NCI-H82 treated with DMSO at 0.1 percent for 48 hours (cell line): Measurements from ENCODE around the gene BCAS1.

Experiments
- DNase-seq: peaks from one replicate; lab custom pipeline; 2025; ENCODE audit not compliant: unreplicated experiment; lab: John Stamatoyannopoulos, UW

The BCAS1 gene

DNA sequence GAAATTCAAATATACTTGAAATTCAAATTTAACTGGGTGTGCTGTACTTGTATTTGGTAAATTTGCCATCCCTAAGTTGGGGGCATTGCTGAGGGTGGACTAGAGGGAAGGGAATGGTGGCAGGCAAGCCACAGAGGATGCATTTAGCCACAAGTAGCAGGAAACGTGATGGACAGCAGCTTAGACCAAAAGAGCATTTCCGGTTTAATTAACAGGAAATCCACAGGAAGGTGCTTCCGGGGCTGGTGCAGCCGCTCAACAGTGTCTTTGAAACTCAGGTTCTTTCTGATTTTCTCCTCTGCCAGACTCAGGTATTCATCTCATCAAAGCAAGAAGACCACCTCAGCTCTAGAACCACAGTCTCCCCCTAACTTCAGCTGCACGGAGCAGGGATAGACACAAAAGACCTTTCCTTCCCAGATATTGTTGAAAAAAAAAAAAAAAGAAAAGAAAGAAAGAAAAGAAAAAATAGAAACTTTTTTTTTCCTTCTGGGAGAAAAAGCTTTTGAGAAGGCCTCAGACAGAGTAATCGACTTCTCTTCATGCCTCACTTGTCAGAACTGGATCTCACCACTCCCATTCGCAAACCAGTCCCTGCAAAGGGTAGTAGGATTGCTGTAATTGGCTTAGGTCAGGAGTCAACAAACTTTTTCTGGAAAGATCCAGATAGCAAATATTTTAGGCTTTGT is 8.0 kb upstream of the BCAS1 start:
- DNase-seq = no peak

DNA sequence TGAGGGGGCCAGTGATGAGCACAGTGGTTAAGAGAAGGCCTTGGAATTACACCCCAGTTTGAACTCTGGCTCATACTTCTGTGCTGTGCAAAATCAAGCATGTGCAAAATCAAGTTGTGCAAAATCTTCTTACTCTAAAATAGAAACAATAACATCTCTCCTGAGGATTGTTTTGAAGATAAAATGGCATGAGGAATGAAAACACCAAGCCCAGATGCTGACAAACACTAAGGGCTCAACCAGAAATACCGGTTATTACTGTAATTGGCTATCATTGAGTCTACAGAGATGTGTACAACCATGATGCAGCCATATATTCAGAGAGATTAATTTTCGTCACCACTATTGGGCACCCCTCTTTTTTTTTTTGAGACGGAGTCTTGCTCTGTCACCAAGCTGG is 5.9 kb upstream of the BCAS1 start:
- no peak for DNase-seq

DNA sequence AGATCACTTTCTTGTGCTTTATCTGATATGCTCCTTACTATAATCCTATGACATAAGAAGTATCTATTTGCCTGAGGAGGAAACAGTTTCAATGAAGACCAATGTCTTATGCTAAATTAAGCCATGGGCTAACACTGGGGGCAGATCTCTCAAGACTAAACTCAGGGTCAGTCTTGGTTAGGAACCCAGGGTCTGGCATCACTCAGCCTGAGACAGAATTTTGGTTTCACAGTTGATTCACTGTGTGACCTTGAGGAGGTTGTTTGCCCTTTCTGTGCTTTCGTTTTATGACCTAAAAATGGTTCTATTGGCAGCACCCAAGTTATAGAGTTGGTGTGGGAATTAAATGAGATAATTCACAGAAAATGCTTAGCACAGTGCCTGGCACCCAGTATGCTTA is 4.9 kb upstream of the BCAS1 start:
- no peak for DNase-seq

DNA sequence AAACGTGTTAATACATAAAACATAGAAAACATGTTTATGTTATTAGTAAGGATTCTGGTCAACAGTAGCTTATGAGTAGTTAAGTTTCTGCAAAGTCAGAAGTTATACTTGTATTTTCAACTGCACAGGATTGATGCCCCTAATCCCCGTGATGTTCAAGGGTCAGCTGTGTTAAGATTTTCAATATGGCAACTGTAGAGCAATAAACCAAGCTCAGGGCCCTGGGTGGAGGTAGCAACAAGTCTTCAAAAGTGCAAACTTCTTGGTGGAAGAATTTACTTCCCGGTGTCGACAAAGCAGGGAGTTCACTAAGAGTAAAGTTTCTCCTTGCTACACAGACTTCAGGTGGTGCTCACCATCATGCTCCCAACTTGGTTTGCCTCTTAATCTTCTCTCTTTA is 4.1 kb upstream of the BCAS1 start:
- DNase-seq = no peak

DNA sequence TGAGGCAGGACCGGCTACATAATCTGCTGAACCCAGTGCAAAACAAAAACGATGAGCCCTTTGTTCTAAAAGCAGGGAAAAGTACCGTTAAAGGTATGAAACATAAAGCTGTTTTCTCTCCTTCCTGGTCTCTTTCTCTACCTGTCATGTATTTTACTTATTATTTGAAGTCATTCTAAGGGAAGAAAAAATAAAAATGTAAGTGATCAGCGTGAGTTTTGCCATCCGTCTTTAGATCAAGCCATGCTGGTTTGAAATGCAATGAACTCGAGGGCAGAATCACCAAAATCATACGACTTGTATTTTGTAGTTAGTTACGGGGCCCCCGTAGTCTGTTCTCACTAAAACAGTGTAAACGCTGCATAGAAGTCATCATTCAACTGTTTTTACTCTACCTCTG is 2.9 kb upstream of the BCAS1 start:
- no peak for DNase-seq

DNA sequence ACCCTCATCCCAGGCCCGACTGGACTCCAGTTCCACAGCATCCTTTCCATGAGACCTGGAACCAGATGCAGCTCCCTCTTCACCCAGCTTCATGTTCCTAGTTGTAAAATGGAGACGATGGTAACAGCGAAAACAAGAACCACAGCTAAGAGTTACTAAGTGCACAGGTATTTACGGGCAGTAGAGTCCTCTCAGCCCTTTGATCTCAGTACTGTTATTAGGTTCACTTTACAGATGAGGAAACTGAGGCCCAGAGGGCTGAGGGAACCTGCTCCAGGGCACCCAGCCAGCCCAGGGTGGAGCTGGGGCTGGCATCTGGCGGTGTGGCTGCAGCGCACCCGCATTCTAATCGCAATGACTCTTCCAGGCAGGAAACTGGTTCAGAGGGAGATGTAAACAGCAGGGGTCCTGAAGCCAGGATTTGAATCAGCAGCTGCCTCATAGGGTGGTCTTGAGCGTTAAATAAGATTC is 858 bp downstream of the BCAS1 start:
- no peak for DNase-seq

DNA sequence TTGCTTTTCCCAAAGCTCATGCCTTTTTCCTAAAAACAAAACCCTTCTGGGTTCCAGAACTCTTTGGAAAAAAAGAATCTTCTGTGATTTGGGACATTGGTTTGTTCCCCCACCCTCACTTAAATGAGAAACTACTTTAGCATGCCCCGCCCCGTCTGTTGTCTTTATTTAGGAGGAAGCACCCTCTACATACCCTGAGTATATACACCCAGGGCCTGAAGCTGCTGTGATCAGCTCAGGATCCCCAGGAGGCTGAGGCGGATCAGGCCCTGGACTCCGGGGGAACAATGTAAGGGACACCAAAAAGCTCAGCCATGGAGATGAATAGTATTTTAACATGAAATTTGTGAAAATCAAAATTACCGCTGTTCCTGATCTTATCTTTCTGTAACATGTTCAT is 1.4 kb downstream of the BCAS1 start:
- DNase-seq = no peak

DNA sequence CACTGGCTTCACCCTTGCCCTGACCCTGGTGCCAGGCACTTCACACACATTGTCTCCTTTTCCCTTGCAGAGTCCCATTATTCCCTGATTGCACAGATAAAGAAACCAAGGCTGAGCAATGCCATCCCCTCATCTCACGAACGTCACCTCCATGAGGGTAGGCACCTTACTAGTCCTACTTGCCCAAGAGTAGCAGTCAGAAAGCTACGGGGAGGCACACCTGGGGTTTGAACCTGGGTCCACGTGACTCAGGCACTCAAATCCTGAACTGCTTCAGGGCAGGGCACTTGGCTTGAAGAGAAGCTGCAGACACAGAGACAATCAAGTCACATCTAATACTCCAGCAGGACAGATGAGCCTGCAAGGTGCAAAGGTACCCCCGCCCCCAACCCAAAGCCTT is 1.9 kb downstream of the BCAS1 start:
- DNase-seq = no peak

DNA sequence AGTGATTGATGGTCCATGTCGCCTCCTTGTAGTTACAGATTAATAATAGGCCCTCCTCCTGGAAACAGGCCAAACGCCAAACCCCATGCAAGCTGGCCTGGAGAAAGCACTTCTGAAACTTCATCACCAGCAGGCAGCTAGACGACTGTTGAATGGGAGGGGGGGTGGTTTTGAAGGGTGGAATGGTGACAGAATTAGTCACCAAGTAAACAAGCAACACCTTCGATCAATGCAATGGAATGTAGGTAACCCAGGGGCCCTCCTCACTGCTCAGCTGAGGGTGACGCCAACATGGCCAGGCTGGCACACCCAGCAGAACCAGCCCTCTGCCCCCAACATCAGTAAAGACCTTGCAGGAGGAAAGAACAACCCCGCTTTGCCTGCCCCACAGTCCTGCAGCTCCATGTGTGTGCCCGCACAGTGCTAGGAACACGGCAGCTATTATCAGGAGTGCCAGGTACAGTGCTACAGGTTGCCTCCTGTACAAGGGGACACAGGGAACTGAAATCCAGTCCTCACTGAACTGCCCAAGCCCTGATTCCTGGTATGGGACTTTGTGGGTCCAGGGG is 2.7 kb downstream of the BCAS1 start:
- peak; percentile 91 for DNase-seq

DNA sequence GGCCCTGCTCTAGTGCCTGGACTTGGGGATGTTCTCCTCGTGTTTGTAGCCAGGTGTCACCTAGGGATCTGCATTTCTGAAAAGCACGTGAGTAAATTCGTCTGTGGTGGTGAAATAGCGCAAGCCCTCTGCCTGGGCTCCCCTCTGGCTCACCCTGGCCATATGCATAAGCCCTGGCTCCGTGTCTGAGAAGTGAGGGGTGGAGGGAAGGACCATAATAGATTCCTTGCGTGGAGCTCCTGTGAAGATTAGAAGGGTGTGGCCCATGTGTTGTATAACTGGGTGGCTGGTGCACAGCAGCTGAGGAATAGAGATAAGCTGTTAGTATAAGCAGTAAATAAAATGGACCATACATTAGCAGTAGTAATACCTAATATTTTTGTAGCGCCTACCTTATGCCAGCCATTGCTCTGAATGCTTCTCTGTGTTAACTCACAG is 4.8 kb downstream of the BCAS1 start:
- no peak for DNase-seq

DNA sequence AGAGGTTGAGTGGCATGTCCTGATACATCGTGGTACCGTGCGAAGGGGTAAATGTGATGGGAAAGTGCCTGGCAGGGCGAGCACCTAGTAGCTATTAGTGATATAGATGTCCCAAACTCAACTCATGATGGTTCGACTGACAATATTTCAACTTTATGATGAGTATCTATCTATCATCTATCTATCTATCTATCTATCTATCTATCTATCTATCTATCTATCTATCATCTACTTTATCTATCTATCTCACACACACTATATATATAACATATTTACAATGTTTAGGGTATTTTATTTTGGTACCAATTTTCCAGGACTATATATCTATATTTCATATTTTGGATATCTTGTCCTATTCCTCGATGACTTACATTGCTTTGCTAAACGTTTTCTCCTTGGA is 5.5 kb downstream of the BCAS1 start:
- no peak for DNase-seq

DNA sequence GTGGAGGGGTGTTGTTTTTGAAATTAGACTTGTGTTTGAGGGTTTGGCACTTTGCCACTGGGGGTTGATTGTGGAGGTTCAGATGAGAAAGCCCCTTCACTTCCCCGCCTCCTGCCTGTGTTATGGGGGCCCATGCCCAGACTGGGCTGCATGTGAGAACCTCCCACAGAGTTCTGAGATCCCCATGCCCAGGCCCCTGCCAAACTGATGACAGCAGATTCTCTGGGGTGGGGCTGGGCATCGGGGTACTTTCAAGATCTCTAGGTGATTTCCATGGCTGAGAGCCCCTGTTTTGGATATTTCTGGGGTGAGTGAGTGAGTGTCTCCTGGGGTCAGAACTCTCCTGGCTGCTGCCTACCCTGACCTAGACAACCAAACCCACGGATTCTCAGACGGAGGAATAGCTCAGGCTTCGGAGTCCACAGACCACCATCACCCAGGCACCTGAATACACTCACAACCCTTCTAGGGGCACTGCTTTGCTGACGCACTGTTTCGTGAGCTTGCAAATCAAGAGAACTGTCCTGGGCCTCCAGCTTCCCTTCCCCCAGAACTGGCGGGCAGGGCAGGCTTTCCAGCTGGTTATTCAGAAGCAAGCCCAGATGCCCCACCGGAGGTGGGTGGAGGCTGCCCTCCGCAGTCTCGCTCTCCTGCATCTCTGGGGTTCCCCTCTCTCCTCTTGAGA is 6.3 kb downstream of the BCAS1 start:
- DNase-seq = no peak

DNA sequence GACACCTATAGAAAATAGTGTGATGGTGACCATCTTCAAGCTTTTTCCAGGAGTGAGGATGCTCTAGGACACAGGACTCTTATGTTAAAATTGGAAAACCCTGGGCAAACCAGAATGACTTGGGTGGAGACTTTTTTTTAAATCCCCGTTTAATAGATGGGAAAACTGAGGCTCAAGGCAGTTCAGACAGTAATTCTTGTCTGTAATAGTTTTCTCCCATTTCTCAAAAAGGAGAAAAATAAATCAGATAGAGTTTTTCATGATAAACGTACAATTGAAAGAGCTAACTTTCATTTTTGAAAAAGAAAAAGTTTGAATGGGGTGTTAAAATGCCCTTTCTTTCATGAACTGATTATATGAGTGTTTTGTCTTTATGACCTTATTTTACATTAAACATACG is 6.8 kb downstream of the BCAS1 start:
- no peak for DNase-seq

DNA sequence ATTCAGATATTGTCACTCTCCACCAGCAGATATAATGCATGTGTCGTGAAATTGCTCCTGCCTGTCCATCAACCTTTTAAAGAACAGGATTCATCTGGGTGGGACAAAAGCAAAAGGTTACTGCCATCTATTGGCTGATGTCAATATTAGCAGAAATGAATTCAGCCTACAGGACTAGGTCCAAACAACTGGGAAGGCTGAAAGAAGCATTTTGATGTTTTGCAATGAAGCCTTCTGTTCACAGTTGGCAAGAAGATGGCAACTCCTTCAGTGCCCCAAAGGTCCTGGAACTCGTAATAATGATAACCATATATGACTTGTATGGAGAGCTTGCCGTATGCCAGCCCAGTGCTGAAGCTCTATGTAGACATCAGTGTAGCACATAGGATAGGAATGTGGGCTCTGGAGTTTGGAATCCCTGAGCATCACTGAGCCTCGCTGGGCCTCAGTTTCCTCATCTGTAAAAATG is 7.5 kb downstream of the BCAS1 start:
- DNase-seq = peak; percentile 55

DNA sequence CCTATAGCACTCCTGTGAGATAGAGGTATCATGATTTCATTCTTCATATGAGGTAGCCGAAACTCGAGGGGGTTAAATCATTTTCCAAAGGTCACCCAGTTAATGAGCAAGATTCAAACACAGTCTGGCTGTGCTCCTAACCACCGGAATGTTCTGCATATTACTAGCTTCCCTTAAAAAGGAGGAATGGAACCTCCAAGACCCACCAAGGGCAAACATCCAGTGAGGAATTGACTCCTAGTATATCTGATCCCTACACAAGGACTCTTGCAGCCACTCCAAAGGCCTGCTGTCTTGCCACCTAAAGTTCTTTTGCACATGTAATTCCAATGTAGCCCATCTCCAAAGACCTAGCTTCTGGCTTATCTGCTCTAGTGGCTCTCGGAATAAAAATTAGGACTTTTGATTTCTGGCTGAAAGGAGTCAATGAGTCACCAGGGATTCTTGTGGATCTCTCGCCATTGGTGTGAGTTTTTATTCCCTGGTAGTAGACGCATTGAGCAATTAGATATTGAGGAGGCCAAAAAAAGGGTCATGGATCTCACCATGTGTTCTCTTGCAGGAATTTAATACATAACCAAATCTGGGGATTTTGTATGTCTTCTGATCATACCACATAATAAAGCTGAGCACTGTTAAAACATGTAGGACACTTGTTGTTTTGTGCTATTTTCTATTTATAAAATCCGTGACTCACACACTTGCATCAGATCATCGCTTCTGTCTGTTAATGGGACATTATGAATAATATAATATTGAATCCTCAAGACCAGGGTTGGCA is 9.1 kb downstream of the BCAS1 start:
- no peak for DNase-seq

DNA sequence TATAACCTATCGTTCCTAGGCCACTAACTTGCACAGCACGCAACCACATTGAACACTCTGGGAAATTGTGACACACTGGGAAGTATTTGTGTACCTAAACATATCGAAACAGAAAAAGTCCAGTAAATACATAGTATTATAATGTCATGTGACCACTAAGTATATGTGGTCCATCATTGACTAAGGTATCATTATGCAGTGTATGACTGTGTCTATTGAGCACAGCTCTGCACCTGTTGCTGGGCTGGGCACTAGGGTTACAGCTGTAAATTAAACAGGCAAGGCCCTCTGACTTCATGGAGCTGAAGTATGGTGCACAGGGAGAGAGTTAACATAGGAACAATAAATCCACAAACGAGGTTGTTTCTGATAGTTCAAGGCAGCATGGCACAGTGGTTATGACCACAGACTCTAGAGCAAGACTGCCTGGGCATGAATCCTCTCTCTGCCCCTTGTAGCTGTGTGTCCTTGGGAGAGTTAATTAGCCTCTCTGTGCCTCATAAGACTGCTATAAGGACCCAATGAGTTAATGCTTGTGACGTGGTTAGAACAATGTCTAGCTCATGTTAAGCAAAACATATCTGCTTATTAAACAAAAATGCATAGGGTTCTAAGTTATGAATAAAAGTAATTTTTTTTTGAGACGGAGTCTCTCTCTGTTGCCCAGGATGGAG is 10.6 kb downstream of the BCAS1 start:
- DNase-seq = no peak

DNA sequence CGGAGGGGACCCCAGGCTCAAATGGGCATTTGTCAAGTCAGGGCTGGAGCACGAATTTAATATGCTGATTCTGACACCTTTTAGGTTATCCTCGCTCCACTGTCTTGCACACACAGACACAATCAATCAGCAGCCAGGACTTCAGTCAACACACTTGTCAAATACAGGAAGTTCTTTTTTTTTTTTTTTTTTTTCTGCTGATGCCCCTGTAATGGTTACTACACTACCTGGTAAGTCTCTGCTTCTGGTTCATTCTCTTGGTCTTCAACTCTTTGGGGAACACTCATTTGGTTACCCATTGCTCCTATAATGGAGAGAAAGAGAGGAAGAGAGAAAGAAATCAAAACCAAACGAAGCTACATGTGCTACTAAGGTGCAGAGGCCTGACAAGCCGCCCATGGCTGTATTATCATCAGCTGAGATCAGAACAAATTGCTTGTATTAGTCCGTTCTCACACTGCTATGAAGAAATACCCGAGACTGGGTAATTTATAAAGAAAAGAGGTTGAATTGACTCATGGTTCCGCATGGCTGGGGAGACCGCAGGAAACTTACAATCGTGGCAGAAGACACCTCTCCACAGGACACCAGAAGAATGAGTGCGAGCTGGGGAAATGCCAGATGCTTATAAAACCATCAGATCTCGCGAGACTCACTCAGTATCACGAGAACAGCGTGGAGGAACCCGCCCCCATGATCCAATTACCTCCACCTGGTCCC is 11.8 kb downstream of the BCAS1 start:
- DNase-seq = no peak

DNA sequence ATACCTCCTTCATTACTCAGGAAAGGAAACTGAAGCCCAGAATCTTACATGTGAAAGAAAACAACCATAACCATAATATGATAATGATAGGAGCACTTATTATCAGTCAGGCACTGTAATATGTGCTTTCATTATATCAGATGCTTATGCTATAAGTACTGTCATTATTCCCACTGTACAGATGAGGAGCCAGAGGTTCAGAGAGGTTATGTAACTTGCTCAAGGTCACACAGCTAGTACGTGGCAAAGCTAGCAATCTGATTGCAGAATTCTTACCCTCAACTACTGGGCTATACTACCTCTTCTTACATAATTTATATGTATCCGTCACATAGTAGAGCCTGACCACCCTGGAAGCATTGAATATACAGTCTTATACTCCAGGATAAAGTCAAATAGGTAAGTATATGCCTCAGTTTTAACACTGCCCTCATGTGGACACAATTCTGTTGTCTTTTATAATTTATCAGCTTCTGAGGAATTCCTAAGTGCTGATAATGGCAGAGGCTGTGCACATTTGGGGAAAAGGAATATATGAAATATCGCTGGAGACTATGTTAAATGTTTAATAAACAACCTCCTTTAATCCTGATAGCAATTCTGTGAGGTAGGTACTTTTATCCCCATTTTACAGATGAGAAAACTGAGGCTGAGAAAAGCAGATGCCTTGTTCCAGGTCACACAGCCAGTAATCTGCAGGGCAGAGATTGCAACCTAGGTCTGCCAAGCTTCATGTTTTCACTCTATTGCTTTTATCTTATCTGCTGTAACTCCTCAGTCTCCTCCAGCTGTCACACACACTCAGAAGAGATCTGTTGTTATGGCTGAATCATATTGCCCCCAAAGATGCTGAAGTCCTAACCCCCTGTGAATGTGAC is 13.4 kb downstream of the BCAS1 start:
- DNase-seq = no peak

DNA sequence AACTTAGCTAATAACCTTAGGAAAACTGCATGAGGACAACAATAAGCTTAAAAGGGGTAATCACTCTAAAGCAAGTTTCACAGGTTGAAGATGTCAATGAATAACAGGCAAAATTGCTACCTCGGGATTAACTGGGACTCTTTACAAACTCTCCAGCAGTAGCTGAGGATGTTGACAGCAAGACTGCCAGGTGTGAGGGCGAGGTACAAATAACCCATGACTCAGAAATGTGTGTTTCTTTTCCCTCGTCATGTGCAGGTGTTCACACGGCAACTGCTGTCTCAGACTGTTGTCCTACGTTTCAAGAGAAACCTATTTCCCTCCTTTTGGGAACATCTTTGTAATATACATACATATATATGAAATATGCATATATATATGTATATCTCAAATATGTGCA is 15.9 kb downstream of the BCAS1 start:
- no peak for DNase-seq
